Mucosa of descending colon (tissue), 3 donors: ENCODE results near the gene RXRA. TPM values are rescaled to one million over a fixed set of nuclear protein-coding genes. Genes with fewer than 3 reads are reported as not detected.
A peak's percentile ranks its signal among the peaks of the same experiment; 100 is the strongest.

ENCODE experiments used
- ATAC-seq: fragments of 200-7000 bp; cut with Tn5 transposase; one replicate; pipeline ENCODE4 v1.9.1; 2020; ENCODE audit warnings: mild to moderate bottlenecking, moderate library complexity
- DNase-seq, 3 donors: peaks; one replicate each; pipeline ENCODE4 v3.0.0-alpha.2; 2020
- H3K36me3 ChIP-seq: fragments of 200-600 bp; one replicate; pipeline ENCODE4 v1.8.0; 2021; ENCODE audit warnings: low read depth, mild to moderate bottlenecking
- H3K4me1 ChIP-seq: fragments of 200-600 bp; one replicate; pipeline ENCODE4 v1.8.0; 2021; ENCODE audit warnings: low read depth, mild to moderate bottlenecking
- H3K4me3 ChIP-seq: fragments of 200-600 bp; one replicate; pipeline ENCODE4 v1.8.0; 2021; ENCODE audit warnings: mild to moderate bottlenecking
- H3K9me3 ChIP-seq: fragments of 200-600 bp; one replicate; pipeline ENCODE4 v1.8.0; 2021; ENCODE audit warnings: mild to moderate bottlenecking
- intact Hi-C, 2 donors: fragments of 100-400 bp; cut with DNase I in 1 of 2; cut with micrococcal nuclease in 1 of 2; formaldehyde crosslinking; loops; one replicate each; pipeline versions ENCODE4 v1.11.0 to v1.11.1; 2022; cut with DNase I, micrococcal nuclease
- long read RNA-seq, 2 donors: library from polyadenylated mRNA; unstranded; transcript quantifications; one replicate each; pipeline ENCODE4 v2.0.0, GENCODE V29; 2019 to 2021
- total RNA-seq, 3 donors: library from RNA; stranded (reverse); fragmentation: NEBNext Ultra II Directional in 2 of 3; extraction: Animal tissue kit (Norgen Biotek cat#: 25700) in 2 of 3; gene quantifications; one replicate each; pipeline versions ENCODE4 v1.2.1 to v1.2.4, GENCODE V29; 2021 to 2023
- TF ChIP-seq, protein P1 (sequence below): fragments of 200-600 bp; IDR thresholded peaks from one replicate; pipeline ENCODE4 v1.8.0; 2022; ENCODE audit warnings: antibody characterized with exemption, mild to moderate bottlenecking
- donor health status: DM: no; HTN: no; CAD: no; lungs with moderate emphysema.
- donor health status: DM: no; HTN: no; CAD: no.
- donor health status: DM: no; HTN: yes; CAD: no.

The RXRA gene
- 100 to 1,000 TPM in 1 of 3 donors, 10 to 100 TPM in 2; 75.2 to 101 (median 85.3) TPM for total RNA-seq
- long read RNA-seq, donor 1, transcript RXRA-202 (10 exons, 1,846 nt), result major isoform, 38 of 123 reads
- long read RNA-seq, donor 1, partial matches to known transcripts, result 65 of 123 reads
- long read RNA-seq, donor 1, other reads (novel, unspliced or antisense), result 20 of 123 reads
- long read RNA-seq, donor 2, partial matches to known transcripts, result 1 of 6 reads
- long read RNA-seq, donor 2, other reads (novel, unspliced or antisense), result 5 of 6 reads

DNA sequence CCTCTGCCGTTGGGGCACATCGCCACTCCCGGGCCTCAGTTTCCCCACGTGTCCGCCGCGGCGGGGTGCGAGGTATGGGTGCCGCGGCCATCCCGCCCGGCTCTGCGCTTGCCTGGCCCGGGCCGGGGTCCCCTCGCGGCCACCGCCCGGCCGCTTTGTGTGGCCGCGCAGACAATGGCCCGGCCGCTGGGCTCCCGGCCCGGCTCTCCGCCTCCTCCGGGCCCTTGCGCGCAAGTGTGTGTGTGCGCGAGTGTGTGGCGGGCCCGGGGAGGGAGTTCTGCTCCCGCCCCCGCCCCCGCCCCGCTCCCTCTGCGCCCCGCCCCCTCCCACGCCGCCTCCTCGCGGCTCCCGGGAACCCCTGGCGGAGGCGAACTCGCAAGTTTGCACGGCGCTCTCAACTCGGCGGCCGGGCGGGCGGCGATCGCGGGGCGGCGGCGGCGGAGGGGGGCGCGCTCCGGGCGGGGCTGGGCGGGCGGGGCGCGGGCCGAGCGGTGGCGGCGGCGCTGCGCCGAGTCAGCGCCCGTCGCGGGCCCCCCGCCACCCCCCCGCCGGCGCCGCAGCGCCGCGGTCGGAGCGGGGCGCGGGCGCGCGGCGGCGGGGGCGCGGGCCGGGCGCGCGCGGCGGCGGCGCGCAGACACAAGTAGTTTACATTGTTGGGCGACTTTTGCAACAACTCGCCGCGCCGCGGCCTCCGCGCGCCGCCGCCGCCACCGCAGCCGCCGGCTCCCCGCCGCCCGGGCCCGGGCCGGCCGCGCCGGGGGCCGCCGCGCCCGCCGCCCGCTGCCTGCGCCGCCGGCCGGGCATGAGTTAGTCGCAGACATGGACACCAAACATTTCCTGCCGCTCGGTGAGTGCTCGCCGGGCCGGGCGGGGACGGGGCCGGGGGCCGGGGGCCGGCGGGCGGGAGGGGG, at the start of gene RXRA:
RXRA (plus strand) TSS at position 643 of the 911 bp plus-strand sequence; CDS start at position 820, 177 bp downstream.
- Histone ChIP-seq H3K4me1 (peaks cover 44% of the 10 kb centered on the region), H3K9me3 (no peaks in the 10 kb centered on the region), H3K36me3 (no peaks in the 10 kb centered on the region), H3K4me3 (peak within 1 kb of the TSS; percentile 51)
- intact Hi-C loops, result no loop called here
- peak; percentile 81 to 91 (median 88) for DNase-seq
- TF ChIP-seq, protein P1, sequence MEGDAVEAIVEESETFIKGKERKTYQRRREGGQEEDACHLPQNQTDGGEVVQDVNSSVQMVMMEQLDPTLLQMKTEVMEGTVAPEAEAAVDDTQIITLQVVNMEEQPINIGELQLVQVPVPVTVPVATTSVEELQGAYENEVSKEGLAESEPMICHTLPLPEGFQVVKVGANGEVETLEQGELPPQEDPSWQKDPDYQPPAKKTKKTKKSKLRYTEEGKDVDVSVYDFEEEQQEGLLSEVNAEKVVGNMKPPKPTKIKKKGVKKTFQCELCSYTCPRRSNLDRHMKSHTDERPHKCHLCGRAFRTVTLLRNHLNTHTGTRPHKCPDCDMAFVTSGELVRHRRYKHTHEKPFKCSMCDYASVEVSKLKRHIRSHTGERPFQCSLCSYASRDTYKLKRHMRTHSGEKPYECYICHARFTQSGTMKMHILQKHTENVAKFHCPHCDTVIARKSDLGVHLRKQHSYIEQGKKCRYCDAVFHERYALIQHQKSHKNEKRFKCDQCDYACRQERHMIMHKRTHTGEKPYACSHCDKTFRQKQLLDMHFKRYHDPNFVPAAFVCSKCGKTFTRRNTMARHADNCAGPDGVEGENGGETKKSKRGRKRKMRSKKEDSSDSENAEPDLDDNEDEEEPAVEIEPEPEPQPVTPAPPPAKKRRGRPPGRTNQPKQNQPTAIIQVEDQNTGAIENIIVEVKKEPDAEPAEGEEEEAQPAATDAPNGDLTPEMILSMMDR, result no peak
- ATAC-seq, result peak; percentile 63

DNA sequence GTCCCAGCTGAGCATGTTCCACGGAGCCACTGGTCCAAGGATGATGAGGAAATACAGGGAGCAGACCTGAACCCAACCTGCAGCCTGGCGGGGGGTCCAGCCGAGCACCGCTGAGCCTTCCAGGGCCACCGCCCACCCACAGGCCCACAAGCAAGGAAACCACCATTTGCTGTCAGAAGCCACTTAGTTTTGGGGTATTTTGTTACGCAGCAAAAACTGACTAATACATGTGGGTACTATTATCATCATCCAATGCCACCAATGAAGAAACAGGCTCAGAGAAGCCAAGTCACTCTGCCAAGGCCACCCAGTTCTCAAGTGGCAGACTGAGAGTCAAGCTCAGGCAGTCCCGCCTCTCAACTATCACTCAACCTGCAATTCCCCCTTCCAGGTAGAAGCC, 48.0 kb upstream of the RXRA start:
- intact Hi-C loops, result no loop called here
- TF ChIP-seq, protein P1, result no peak
- no peaks in the 10 kb centered on the region for H3K9me3 ChIP-seq
- H3K36me3 ChIP-seq, result no peaks in the 10 kb centered on the region
- peaks cover 5% of the 10 kb centered on the region for H3K4me1 ChIP-seq
- H3K4me3 ChIP-seq, result no peak overlapping the region
- no peak for ATAC-seq
- DNase-seq, result no peak

DNA sequence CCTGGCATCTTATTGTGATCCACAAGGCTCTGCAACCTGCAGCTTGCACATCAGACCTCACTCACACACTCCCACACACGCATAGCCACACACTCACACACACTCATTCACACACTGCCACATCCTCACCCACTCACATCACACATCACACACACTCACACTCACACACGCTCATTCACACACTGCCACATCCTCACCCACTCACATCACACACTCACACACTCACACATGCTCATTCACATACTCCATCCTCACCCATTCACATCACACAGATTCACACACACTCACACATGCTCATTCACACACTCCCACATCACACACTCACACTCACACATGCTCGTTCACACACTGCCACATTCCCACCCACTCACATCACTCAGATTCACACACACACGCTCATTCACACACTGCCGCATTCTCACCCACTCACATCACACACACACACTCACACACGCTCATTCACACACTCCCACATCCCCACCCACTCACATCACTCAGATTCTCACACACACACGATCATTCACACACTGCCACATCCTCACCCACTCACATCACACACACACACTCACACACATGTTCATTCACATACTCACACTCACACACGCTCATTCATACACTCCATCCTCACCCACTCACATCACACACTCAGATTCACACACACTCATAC, 47.1 kb upstream of the RXRA start:
- ATAC-seq (no peak), DNase-seq (no peak)
- TF ChIP-seq, protein P1, result no peak
- intact Hi-C loops, result no loop called here
- Histone ChIP-seq H3K4me3 (no peak overlapping the region), H3K4me1 (peaks cover 7% of the 10 kb centered on the region), H3K36me3 (no peaks in the 10 kb centered on the region), H3K9me3 (no peaks in the 10 kb centered on the region)

DNA sequence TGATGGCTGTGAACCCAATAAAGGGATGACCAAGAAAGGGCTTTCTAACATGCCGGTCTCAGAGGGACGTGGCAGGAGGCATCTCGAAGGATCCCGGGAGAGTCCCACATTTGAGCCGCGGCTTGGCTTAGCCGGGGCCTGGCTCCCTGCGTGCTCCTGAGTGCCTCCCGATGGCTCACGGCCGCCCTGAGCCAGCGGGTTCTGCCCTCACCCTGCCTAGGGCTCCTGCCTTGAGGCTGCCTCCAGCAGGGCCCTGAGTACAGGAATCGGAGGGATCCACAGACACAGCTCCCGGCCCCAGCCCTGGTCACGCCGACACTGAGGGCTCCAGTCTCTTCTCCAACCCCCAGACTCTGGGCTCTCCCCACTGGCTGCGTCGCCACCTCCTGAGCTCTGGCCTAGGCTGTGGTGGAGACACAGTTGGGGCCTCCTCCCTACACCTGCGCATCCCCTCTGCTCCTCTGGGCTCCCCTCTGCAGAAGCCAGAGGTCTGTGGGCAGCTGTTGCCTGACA, 44.1 kb upstream of the RXRA start:
- Histone ChIP-seq H3K4me3 (no peak overlapping the region), H3K4me1 (peaks cover 7% of the 10 kb centered on the region), H3K36me3 (no peaks in the 10 kb centered on the region), H3K9me3 (no peaks in the 10 kb centered on the region)
- TF ChIP-seq, protein P1, result no peak
- intact Hi-C loops, result no loop called here
- DNase-seq (no peak), ATAC-seq (no peak)

DNA sequence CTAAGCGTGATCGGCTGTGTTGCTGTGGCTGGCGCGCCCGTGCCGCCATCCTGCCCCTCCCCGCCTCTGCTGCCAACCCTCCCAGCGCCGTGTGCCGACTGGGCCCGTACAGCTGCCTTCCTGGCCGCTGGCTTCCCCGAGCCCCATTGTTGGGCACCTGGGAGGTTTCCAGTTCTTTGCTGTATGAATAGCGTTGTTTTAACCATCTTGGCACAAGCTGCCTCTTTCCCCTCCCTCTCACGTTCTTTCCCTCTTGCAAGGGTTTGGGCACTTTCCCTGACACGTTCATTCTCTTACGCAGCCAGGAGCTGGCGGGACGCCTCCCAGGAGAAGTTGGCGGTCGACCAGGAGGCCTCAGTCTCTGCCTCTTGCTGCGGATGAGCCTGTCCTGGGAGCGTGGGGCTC, 43.1 kb upstream of the RXRA start:
- Histone ChIP-seq H3K4me1 (peaks cover 7% of the 10 kb centered on the region), H3K36me3 (no peaks in the 10 kb centered on the region), H3K4me3 (no peak overlapping the region), H3K9me3 (no peaks in the 10 kb centered on the region)
- TF ChIP-seq, protein P1, result no peak
- DNase-seq (peak; percentile 49 to 67 (median 65)), ATAC-seq (peak; percentile 45)
- intact Hi-C loops, result no loop called here
